ENCODE data around the gene C10orf90. TPM values are rescaled to one million over a fixed set of nuclear protein-coding genes. Genes with fewer than 3 reads are reported as not detected.

The C10orf90 gene
- total RNA-seq, 2 donors from 2014 or later = 0.43 TPM; not detected in 1

DNA sequence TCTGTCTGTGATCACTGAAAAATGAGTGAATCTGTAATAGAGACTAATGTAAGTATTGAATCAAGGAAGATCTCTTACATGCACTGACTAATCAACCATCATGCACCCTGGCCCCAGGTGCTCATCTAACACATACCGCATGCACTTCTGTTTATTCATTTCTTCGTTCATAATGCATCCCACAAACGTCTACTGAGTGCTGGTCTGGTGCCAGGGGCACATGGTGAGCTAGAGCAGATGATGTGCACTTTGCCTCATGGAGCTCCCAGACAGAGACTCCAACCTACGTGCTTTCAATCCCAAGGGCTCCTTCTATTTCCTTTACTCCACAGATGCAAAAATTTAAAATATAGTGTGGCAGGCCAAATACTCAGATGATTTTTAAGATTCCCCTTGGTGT, 10.7 kb downstream of the C10orf90 start:
- Histone ChIP-seq H3K27ac (no peak overlapping the region), H3K36me3 (no peaks in the 10 kb centered on the region), H3K4me3 (no peak overlapping the region), H3K4me1 (peaks cover 0 to 6% of the 10 kb centered on the region in 2 donors), H3K9me3 (no peaks in the 10 kb centered on the region), H3K27me3 (no peaks in the 10 kb centered on the region)
- TF ChIP-seq, protein P1, sequence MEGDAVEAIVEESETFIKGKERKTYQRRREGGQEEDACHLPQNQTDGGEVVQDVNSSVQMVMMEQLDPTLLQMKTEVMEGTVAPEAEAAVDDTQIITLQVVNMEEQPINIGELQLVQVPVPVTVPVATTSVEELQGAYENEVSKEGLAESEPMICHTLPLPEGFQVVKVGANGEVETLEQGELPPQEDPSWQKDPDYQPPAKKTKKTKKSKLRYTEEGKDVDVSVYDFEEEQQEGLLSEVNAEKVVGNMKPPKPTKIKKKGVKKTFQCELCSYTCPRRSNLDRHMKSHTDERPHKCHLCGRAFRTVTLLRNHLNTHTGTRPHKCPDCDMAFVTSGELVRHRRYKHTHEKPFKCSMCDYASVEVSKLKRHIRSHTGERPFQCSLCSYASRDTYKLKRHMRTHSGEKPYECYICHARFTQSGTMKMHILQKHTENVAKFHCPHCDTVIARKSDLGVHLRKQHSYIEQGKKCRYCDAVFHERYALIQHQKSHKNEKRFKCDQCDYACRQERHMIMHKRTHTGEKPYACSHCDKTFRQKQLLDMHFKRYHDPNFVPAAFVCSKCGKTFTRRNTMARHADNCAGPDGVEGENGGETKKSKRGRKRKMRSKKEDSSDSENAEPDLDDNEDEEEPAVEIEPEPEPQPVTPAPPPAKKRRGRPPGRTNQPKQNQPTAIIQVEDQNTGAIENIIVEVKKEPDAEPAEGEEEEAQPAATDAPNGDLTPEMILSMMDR (IDR thresholded peaks at IDR 0.05) = no peak
- DNase-seq (ENCODE audit: low spot score) = no peak

DNA sequence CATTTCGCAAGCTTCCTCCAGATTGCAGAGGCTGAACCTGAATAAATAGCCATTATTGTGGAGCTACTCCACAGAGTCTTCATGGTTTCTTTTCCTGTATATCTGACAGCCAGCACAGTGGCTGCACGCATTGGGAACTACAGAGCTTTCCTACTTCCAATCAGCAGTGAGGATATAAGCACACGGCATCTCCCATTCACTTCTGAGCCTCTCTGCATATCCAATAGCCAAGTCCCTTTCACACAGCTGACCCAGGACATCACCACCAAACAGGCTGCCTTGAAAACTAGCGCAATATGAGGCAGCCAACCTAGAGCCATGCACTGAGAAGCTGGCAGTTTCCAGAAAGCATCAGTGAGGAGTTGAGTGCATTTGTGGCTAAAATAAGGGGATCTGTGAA, 11.6 kb downstream of the C10orf90 start:
- TF ChIP-seq, protein P1 (IDR thresholded peaks at IDR 0.05) = no peak
- H3K9me3 ChIP-seq = no peaks in the 10 kb centered on the region
- H3K27ac ChIP-seq = no peak overlapping the region

GRCh38 chr10:126654579-126654978, 15.9 kb downstream of the C10orf90 start:
- TF ChIP-seq, protein P1 (IDR thresholded peaks at IDR 0.05) = no peak
- Histone ChIP-seq H3K36me3 (no peaks in the 10 kb centered on the region), H3K4me3 (no peak overlapping the region), H3K27ac (no peak overlapping the region), H3K9me3 (no peaks in the 10 kb centered on the region), H3K4me1 (no peaks in the 10 kb centered on the region), H3K27me3 (no peaks in the 10 kb centered on the region)
- no peak for DNase-seq (ENCODE audit: low spot score)

More for the DNA sequence above, 11.6 kb downstream of the C10orf90 start:
- no peak for DNase-seq (ENCODE audit: low spot score)
- H3K36me3 ChIP-seq = no peaks in the 10 kb centered on the region
- peaks cover 0 to 6% of the 10 kb centered on the region in 2 donors for H3K4me1 ChIP-seq
- no peaks in the 10 kb centered on the region for H3K27me3 ChIP-seq
- H3K4me3 ChIP-seq = no peak overlapping the region

DNA sequence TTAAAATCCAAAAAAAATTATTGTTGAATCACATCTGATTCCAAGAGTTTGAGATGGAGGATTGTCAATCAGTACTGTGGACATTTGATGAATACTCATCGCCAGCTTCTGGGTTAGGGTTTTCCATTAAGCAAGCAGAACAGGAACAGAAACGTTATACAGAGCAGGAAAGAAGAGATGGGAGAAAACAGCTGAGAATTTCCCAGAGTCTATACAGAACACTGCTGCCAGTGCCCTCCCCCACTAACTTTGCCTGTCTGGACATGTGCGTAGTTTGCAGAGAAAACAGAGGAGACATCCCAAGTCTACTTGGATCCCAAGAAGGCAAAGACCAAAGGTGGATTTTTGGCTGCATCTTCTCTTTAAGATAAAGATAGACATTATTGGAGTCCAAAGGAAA, 19.0 kb downstream of the C10orf90 start:
- H3K27ac ChIP-seq = no peak overlapping the region
- no peak for DNase-seq (ENCODE audit: low spot score)
- H3K4me1 ChIP-seq = no peaks in the 10 kb centered on the region
- H3K27me3 ChIP-seq = no peaks in the 10 kb centered on the region
- TF ChIP-seq, protein P1 (IDR thresholded peaks at IDR 0.05) = no peak
- no peaks in the 10 kb centered on the region for H3K9me3 ChIP-seq
- no peak overlapping the region for H3K4me3 ChIP-seq
- H3K36me3 ChIP-seq = no peaks in the 10 kb centered on the region

GRCh38 chr10:126650161-126650560, 20.3 kb downstream of the C10orf90 start:
- TF ChIP-seq, protein P1 (IDR thresholded peaks at IDR 0.05) = no peak
- H3K4me1 ChIP-seq = no peaks in the 10 kb centered on the region
- no peaks in the 10 kb centered on the region for H3K36me3 ChIP-seq
- H3K4me3 ChIP-seq = no peak overlapping the region
- no peak for DNase-seq (ENCODE audit: low spot score)
- H3K9me3 ChIP-seq = no peaks in the 10 kb centered on the region
- H3K27ac ChIP-seq = no peak overlapping the region
- H3K27me3 ChIP-seq = no peaks in the 10 kb centered on the region

DNA sequence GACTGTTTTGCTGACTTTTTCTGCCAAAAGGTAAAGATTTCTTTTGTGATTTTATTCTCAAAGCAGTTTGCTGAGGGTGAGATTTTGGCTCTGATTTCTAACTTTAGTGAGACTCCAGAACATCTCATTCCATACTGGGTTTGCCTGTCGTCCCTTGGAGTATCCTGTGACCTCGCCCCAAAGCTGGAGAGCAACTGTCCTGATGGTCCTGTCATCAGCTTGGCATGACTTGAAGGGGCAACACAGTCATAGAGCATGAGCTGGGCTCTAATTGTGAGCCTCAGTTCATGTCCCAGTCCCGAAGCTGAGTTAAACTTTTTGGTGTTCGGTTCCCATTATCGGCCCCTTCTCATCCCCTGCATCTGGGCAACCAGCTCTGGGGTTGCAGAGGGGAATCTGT, 23.4 kb downstream of the C10orf90 start:
- H3K36me3 ChIP-seq = no peaks in the 10 kb centered on the region
- DNase-seq (ENCODE audit: low spot score) = no peak
- H3K4me1 ChIP-seq = no peaks in the 10 kb centered on the region
- H3K27ac ChIP-seq = no peak overlapping the region
- H3K9me3 ChIP-seq = no peaks in the 10 kb centered on the region
- H3K4me3 ChIP-seq = no peak overlapping the region
- H3K27me3 ChIP-seq = no peaks in the 10 kb centered on the region
- TF ChIP-seq, protein P1 (IDR thresholded peaks at IDR 0.05) = no peak

Measured in right atrium auricular region (tissue), 2 donors.